ENCODE data around the gene TMPRSS6. TPM values are rescaled to one million over a fixed set of nuclear protein-coding genes. Genes with fewer than 3 reads are reported as not detected.
A peak's percentile ranks its signal among the peaks of the same experiment; 100 is the strongest.

Gene TMPRSS6
- total and polyA plus RNA-seq, 2 of the 13 experiments (the other 11 are each of a cell fraction or from before 2014, with no cell fraction given), result 4.2 to 4.8 TPM

- TF ChIP-seq, protein P1, sequence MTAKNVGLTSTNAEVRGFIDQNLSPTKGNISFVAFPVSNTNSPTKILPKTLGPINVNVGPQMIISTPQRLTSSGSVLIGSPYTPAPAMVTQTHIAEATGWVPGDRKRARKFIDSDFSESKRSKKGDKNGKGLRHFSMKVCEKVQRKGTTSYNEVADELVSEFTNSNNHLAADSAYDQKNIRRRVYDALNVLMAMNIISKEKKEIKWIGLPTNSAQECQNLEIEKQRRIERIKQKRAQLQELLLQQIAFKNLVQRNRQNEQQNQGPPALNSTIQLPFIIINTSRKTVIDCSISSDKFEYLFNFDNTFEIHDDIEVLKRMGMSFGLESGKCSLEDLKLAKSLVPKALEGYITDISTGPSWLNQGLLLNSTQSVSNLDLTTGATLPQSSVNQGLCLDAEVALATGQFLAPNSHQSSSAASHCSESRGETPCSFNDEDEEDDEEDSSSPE (CRISPR knock-in tag; IDR thresholded peaks at IDR 0.05), result peak; percentile 81
- no peak for TF ChIP-seq PAF1 (CRISPR knock-in tag; IDR thresholded peaks at IDR 0.05)
- TF ChIP-seq ZNF484 (CRISPR knock-in tag; IDR thresholded peaks at IDR 0.05; ENCODE audit: borderline replicate concordance, low read depth), result no peak
- TF ChIP-seq TIGD3 (CRISPR knock-in tag; IDR thresholded peaks at IDR 0.05; ENCODE audit: borderline replicate concordance), result no peak
- 0 out of 2 replicates have a peak, but pooled peaks have one; percentile 26 for TF ChIP-seq GMEB2 (CRISPR knock-in tag; IDR thresholded peaks at IDR 0.05; ENCODE audit: low read depth)
- TF ChIP-seq, protein P2, sequence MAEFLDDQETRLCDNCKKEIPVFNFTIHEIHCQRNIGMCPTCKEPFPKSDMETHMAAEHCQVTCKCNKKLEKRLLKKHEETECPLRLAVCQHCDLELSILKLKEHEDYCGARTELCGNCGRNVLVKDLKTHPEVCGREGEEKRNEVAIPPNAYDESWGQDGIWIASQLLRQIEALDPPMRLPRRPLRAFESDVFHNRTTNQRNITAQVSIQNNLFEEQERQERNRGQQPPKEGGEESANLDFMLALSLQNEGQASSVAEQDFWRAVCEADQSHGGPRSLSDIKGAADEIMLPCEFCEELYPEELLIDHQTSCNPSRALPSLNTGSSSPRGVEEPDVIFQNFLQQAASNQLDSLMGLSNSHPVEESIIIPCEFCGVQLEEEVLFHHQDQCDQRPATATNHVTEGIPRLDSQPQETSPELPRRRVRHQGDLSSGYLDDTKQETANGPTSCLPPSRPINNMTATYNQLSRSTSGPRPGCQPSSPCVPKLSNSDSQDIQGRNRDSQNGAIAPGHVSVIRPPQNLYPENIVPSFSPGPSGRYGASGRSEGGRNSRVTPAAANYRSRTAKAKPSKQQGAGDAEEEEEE (CRISPR knock-in tag; IDR thresholded peaks at IDR 0.05; ENCODE audit: borderline replicate concordance), result no peak
- TF ChIP-seq ZNF260 (CRISPR knock-in tag; IDR thresholded peaks at IDR 0.05; ENCODE audit: borderline replicate concordance, low read depth), result no peak
- peak; percentile 100 for TF ChIP-seq ETV5 (CRISPR knock-in tag; IDR thresholded peaks at IDR 0.05; ENCODE audit: borderline replicate concordance)
- TF ChIP-seq TEAD2 (CRISPR knock-in tag; IDR thresholded peaks at IDR 0.05), result no peak
- no peak for TF ChIP-seq BRCA1 (CRISPR knock-in tag; IDR thresholded peaks at IDR 0.05)
- peak; percentile 52 for TF ChIP-seq ZHX2 (IDR thresholded peaks at IDR 0.05; ENCODE audit: low read depth)
- no peak for TF ChIP-seq ZHX2 (CRISPR knock-in tag; IDR thresholded peaks at IDR 0.05; ENCODE audit: borderline replicate concordance)
- TF ChIP-seq FOXP4 (CRISPR knock-in tag; IDR thresholded peaks at IDR 0.05), result peak; percentile 98
Observed at GRCh38 chr22:37032535-37033460, 76.7 kb downstream of the TMPRSS6 start (continued).
